Measurements from ENCODE around the gene C1orf141. TPM values are rescaled to one million over a fixed set of nuclear protein-coding genes. Genes with fewer than 3 reads are reported as not detected.

Gene C1orf141
- total and polyA plus RNA-seq, 8 donors, result 0.24 to 2.3 (median 0.40) TPM; not detected in 2

GRCh38 chr1:67118191-67118590 is 16.6 kb downstream of the C1orf141 start:
- intact Hi-C loops (cut with DNase I), result no loop called here
- TF ChIP-seq CTCF (IDR thresholded peaks at IDR 0.05), result no peak
- H3K36me3 ChIP-seq, result no peaks in the 10 kb centered on the region
- H3K4me3 ChIP-seq, result no peak overlapping the region
- H3K27ac ChIP-seq, result no peak overlapping the region
- peaks cover 0 to 12% of the 10 kb centered on the region in 2 donors for H3K9me3 ChIP-seq
- ATAC-seq, result no peak
- H3K4me1 ChIP-seq, result no peaks in the 10 kb centered on the region
- no peak for DNase-seq
- no peaks in the 10 kb centered on the region for H3K27me3 ChIP-seq

GRCh38 chr1:67114162-67114561 is 20.6 kb downstream of the C1orf141 start:
- intact Hi-C loops (cut with DNase I), result no loop called here
- DNase-seq (no peak), ATAC-seq (no peak)
- Histone ChIP-seq H3K27me3 (no peaks in the 10 kb centered on the region), H3K9me3 (peaks cover 0 to 12% of the 10 kb centered on the region in 2 donors), H3K36me3 (no peaks in the 10 kb centered on the region), H3K4me1 (no peaks in the 10 kb centered on the region), H3K27ac (no peak overlapping the region), H3K4me3 (no peak overlapping the region)
- TF ChIP-seq CTCF (IDR thresholded peaks at IDR 0.05), result no peak

GRCh38 chr1:67110352-67110751 is 24.4 kb downstream of the C1orf141 start:
- no peak for DNase-seq
- intact Hi-C loops (cut with DNase I), result no loop called here
- Histone ChIP-seq H3K4me1 (no peaks in the 10 kb centered on the region), H3K4me3 (no peak overlapping the region), H3K9me3 (peaks cover 0 to 12% of the 10 kb centered on the region in 2 donors), H3K27ac (no peak overlapping the region), H3K36me3 (no peaks in the 10 kb centered on the region), H3K27me3 (peaks cover 0 to 3% of the 10 kb centered on the region in 2 donors)
- TF ChIP-seq CTCF (IDR thresholded peaks at IDR 0.05), result no peak
- no peak for ATAC-seq

GRCh38 chr1:67105508-67105907 is 29.3 kb downstream of the C1orf141 start:
- H3K9me3 ChIP-seq, result no peaks in the 10 kb centered on the region
- H3K4me1 ChIP-seq, result no peaks in the 10 kb centered on the region
- no peak overlapping the region for H3K27ac ChIP-seq
- no peak for DNase-seq
- H3K27me3 ChIP-seq, result peaks cover 0 to 3% of the 10 kb centered on the region in 2 donors
- no peaks in the 10 kb centered on the region for H3K36me3 ChIP-seq
- no peak for ATAC-seq
- no peak overlapping the region for H3K4me3 ChIP-seq
- TF ChIP-seq CTCF (IDR thresholded peaks at IDR 0.05), result no peak
- intact Hi-C loops (cut with DNase I), result no loop called here

- ATAC-seq (no peak), DNase-seq (no peak)
- intact Hi-C loops (cut with DNase I), result no loop called here
- Histone ChIP-seq H3K4me1 (no peaks in the 10 kb centered on the region), H3K27ac (no peak overlapping the region), H3K9me3 (no peaks in the 10 kb centered on the region), H3K27me3 (peaks cover 0 to 3% of the 10 kb centered on the region in 2 donors), H3K36me3 (no peaks in the 10 kb centered on the region), H3K4me3 (no peak overlapping the region)
- TF ChIP-seq CTCF (IDR thresholded peaks at IDR 0.05), result no peak
These were observed 31.2 kb downstream of the C1orf141 start for GRCh38 chr1:67103548-67103947.

Data from left lung (tissue), 10 donors.